Measurements from ENCODE around the gene COX7B.
"Not testable (repeated sequence)": the region's sequence is repeated elsewhere in the genome, so short reads cannot be mapped to it uniquely, and the experiment has no call there.

Gene COX7B

GRCh38 chrX:77919370-77919769 is 20.1 kb downstream of the COX7B start:
- not testable (repeated sequence) for DNase-seq (ENCODE audit: low read depth in 1 of 2, low spot score in 1 of 2); H3K27ac ChIP-seq (replicated peaks); H3K27me3 ChIP-seq (ENCODE audit: insufficient read depth, poor library complexity, severe bottlenecking); H3K4me3 ChIP-seq (replicated peaks; ENCODE audit: insufficient read depth, low read length)
- TF ChIP-seq SPI1 (IDR thresholded peaks at IDR 0.05; ENCODE audit: borderline replicate concordance, low read depth) = peak; percentile 13; the same call in 1 of the 2 replicates

GRCh38 chrX:77922787-77923186 is 23.5 kb downstream of the COX7B start:
- no peaks in the 10 kb centered on the region for H3K27me3 ChIP-seq (ENCODE audit: insufficient read depth, poor library complexity, severe bottlenecking)
- no peak overlapping the region for H3K27ac ChIP-seq (replicated peaks)
- TF ChIP-seq SPI1 (IDR thresholded peaks at IDR 0.05; ENCODE audit: borderline replicate concordance, low read depth) (no peak), POLR2AphosphoS5 (IDR thresholded peaks at IDR 0.05; ENCODE audit: low read depth) (no peak), REST (IDR thresholded peaks at IDR 0.05; ENCODE audit: insufficient replicate concordance, low read depth) (no peak)
- H3K4me3 ChIP-seq (replicated peaks; ENCODE audit: insufficient read depth, low read length) = no peak overlapping the region
- no peak for DNase-seq (ENCODE audit: low read depth in 1 of 2, low spot score in 1 of 2)

- TF ChIP-seq GABPA (IDR thresholded peaks at IDR 0.05; ENCODE audit: low read depth) (no peak), SPI1 (IDR thresholded peaks at IDR 0.05; ENCODE audit: borderline replicate concordance, low read depth) (no peak), CTCF (IDR thresholded peaks at IDR 0.05; ENCODE audit: insufficient read depth, low read length) (no peak), REST (IDR thresholded peaks at IDR 0.05; ENCODE audit: insufficient replicate concordance, low read depth) (no peak), POLR2AphosphoS5 (IDR thresholded peaks at IDR 0.05; ENCODE audit: low read depth) (no peak)
- no peak overlapping the region for H3K4me3 ChIP-seq (replicated peaks; ENCODE audit: insufficient read depth, low read length)
- no peak for DNase-seq (ENCODE audit: low read depth in 1 of 2, low spot score in 1 of 2)
- H3K27ac ChIP-seq (replicated peaks) = no peak overlapping the region
- no peaks in the 10 kb centered on the region for H3K27me3 ChIP-seq (ENCODE audit: insufficient read depth, poor library complexity, severe bottlenecking)
Measured at GRCh38 chrX:77924320-77924859, 25.1 kb downstream of the COX7B start.

GRCh38 chrX:77925764-77926163 is 26.5 kb downstream of the COX7B start:
- TF ChIP-seq POLR2AphosphoS5 (IDR thresholded peaks at IDR 0.05; ENCODE audit: low read depth) (no peak), GABPA (IDR thresholded peaks at IDR 0.05; ENCODE audit: low read depth) (no peak), REST (IDR thresholded peaks at IDR 0.05; ENCODE audit: insufficient replicate concordance, low read depth) (no peak), CTCF (IDR thresholded peaks at IDR 0.05; ENCODE audit: insufficient read depth, low read length) (no peak), SPI1 (IDR thresholded peaks at IDR 0.05; ENCODE audit: borderline replicate concordance, low read depth) (no peak)
- Histone ChIP-seq H3K4me3 (replicated peaks; ENCODE audit: insufficient read depth, low read length) (no peak overlapping the region), H3K27me3 (ENCODE audit: insufficient read depth, poor library complexity, severe bottlenecking) (no peaks in the 10 kb centered on the region), H3K27ac (replicated peaks) (no peak overlapping the region)
- DNase-seq (ENCODE audit: low read depth in 1 of 2, low spot score in 1 of 2) = no peak
